Spleen (tissue), 11 donors: ENCODE measurements around the gene WDFY4. TPM values are rescaled to one million over a fixed set of nuclear protein-coding genes. Genes with fewer than 3 reads are reported as not detected.

Source experiments
- DNase-seq: peaks from one replicate; pipeline ENCODE4 v3.0.0-alpha.2; 2020
- H3K27ac ChIP-seq, 8 donors: fragments of 200-600 bp; sonication (generic) in 7 of 8; 1 replicate in 4 of 8; 2 replicates in 4 of 8; pipeline versions ENCODE4 v1.5.0 to v1.8.0; 2016 to 2021; ENCODE audit warnings: inconsistent platforms in 4 of 8, mild to moderate bottlenecking in 4 of 8, moderate library complexity in 1 of 8
- H3K27me3 ChIP-seq, 7 donors: fragments of 200-600 bp; sonication (generic) in 6 of 7; replicated peaks in 1 of 7; 1 replicate in 4 of 7; 2 replicates in 3 of 7; pipeline versions ENCODE4 v1.5.0 to v1.8.0; 2016 to 2021; ENCODE audit warnings: inconsistent platforms in 3 of 7, mild to moderate bottlenecking in 1 of 7
- H3K36me3 ChIP-seq, 6 donors: fragments of 200-600 bp; sonication (generic) in 5 of 6; 1 replicate in 4 of 6; 2 replicates in 2 of 6; pipeline versions ENCODE4 v1.5.0 to v1.8.0; 2016 to 2021; ENCODE audit warnings: inconsistent platforms in 2 of 6
- H3K4me1 ChIP-seq, 6 donors: fragments of 200-600 bp; sonication (generic) in 5 of 6; 1 replicate in 3 of 6; 2 replicates in 3 of 6; pipeline versions ENCODE4 v1.5.0 to v1.8.0; 2016 to 2021; ENCODE audit warnings: inconsistent platforms in 3 of 6
- H3K4me3 ChIP-seq, 8 donors: fragments of 200-600 bp; sonication (generic) in 7 of 8; 1 replicate in 4 of 8; 2 replicates in 4 of 8; pipeline versions ENCODE4 v1.5.0 to v1.8.0; 2016 to 2021; ENCODE audit warnings: inconsistent platforms in 4 of 8, mild to moderate bottlenecking in 4 of 8, moderate library complexity in 2 of 8
- H3K9me3 ChIP-seq, 8 donors: fragments of 200-600 bp; sonication (generic) in 7 of 8; 1 replicate in 4 of 8; 2 replicates in 4 of 8; pipeline versions ENCODE4 v1.5.0 to v1.8.0; 2016 to 2021; ENCODE audit warnings: inconsistent platforms in 4 of 8
- POLR2A ChIP-seq, 3 donors: fragments of 450-650 bp; IDR thresholded peaks; one replicate each; pipeline ENCODE4 v1.5.1; 2017; ENCODE audit warnings: antibody characterized with exemption in 3 of 3, mild to moderate bottlenecking in 1 of 3
- POLR2AphosphoS5 ChIP-seq, 3 donors: sonication (generic); formaldehyde crosslinking; IDR thresholded peaks; one replicate each; pipeline ENCODE4 v1.5.1; 2017; ENCODE audit warnings: antibody characterized with exemption in 3 of 3
- WGBS, 5 donors: extraction: QIAGEN DNeasy Blood & Tissue Kit in 3 of 5; methylation state at CpG; one replicate each; pipeline versions ENCODE4 v1.1.5 to v1.1.7; 2013 to 2018; 5-methylcytosine and 5-hydroxymethylcytosine counted together
- intact Hi-C: fragments of 100-400 bp; cut with DNase I; formaldehyde crosslinking; loops from one replicate; pipeline ENCODE4 v1.15.0; 2023; ENCODE audit warnings: low total_unique reads
- polyA plus RNA-seq, 3 donors: library from polyadenylated mRNA; stranded (reverse); fragments of 200-250 nt; gene quantifications; one replicate each; pipeline ENCODE4 v1.2.1, GENCODE V29; 2013
- total RNA-seq, 7 donors: library from RNA; depleted of rRNA in 3 of 7; stranded (reverse); fragments of >200 nt in 3 of 7; fragmentation: NEBNext Ultra II Directional in 4 of 7; extraction: Animal tissue kit (Norgen Biotek cat#: 25700) in 4 of 7; gene quantifications; one replicate each; pipeline versions ENCODE4 v1.1.0 to v1.2.1, GENCODE V29; 2016 to 2021
- TF ChIP-seq, protein P1 (sequence below), 11 experiments: fragments of 200-600 bp in 7 of 11; fragments of 450-650 bp in 4 of 11; sonication (generic) in 4 of 11; IDR thresholded peaks in 8 of 11; conservative IDR thresholded peaks in 3 of 11; 1 replicate in 7 of 11; 2 replicates in 4 of 11; pipeline versions ENCODE4 v1.4.0 to v1.8.0; 2016 to 2021; ENCODE audit warnings: antibody characterized with exemption in 11 of 11, inconsistent platforms in 4 of 11, mild to moderate bottlenecking in 1 of 11
- donor health status: healthy with polysubstance abuse.
- donor health status: DM: no; HTN: no; CAD: no; lungs with moderate emphysema.
- donor health status: DM: no; HTN: no; CAD: no.
- donor health status: Bipolar disorder and iron deficiency.
- donor health status: healthy.
- donor health status: DM: no; HTN: no; CAD: no.
- donor health status: DM: yes; HTN: yes; CAD: no.

The WDFY4 gene
- total and polyA plus RNA-seq, 10 donors, result 31.7 to 120 (median 88.9) TPM

DNA sequence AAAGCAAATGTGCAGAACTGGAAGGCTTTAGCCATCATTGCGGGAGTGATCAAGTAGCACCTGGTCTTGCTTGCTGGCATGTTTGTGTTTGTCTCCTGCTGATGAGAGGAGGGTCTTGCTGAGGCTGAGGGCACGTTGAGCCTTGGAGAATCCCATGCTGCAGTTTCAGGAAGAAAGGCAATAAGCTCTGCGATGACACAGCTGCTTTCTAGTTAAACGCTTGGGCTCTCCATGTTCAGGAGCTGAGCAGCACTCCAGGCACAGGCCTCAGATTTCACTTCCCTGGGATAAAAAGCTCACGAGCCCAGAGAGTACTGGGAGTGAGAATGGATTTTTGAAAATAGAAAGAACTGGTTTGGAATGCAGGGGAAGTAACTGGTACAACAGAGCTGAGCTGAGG is 154.2 kb downstream of the WDFY4 start:
- H3K4me3 ChIP-seq, result no peak overlapping the region
- 68 to 86% (median 79%) methylated on average over 5 of the region's 5 CpGs for WGBS, 5 donors
- no peak overlapping the region for H3K27ac ChIP-seq
- H3K36me3 ChIP-seq, result peaks cover 0 to 100% (median 24%) of the 10 kb centered on the region in 6 donors
- no peaks in the 10 kb centered on the region for H3K9me3 ChIP-seq
- H3K4me1 ChIP-seq, result no peaks in the 10 kb centered on the region
- DNase-seq, result no peak
- H3K27me3 ChIP-seq, result no peaks in the 10 kb centered on the region
- TF ChIP-seq POLR2AphosphoS5 (IDR thresholded peaks at IDR 0.05), result no peak
- TF ChIP-seq POLR2A (IDR thresholded peaks at IDR 0.05), result no peak
- TF ChIP-seq, protein P1, sequence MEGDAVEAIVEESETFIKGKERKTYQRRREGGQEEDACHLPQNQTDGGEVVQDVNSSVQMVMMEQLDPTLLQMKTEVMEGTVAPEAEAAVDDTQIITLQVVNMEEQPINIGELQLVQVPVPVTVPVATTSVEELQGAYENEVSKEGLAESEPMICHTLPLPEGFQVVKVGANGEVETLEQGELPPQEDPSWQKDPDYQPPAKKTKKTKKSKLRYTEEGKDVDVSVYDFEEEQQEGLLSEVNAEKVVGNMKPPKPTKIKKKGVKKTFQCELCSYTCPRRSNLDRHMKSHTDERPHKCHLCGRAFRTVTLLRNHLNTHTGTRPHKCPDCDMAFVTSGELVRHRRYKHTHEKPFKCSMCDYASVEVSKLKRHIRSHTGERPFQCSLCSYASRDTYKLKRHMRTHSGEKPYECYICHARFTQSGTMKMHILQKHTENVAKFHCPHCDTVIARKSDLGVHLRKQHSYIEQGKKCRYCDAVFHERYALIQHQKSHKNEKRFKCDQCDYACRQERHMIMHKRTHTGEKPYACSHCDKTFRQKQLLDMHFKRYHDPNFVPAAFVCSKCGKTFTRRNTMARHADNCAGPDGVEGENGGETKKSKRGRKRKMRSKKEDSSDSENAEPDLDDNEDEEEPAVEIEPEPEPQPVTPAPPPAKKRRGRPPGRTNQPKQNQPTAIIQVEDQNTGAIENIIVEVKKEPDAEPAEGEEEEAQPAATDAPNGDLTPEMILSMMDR (IDR thresholded peaks at IDR 0.05 in 8 of 11, conservative IDR thresholded peaks at IDR 0.05 in 3 of 11), result no peak
- intact Hi-C loops, result no loop called here

DNA sequence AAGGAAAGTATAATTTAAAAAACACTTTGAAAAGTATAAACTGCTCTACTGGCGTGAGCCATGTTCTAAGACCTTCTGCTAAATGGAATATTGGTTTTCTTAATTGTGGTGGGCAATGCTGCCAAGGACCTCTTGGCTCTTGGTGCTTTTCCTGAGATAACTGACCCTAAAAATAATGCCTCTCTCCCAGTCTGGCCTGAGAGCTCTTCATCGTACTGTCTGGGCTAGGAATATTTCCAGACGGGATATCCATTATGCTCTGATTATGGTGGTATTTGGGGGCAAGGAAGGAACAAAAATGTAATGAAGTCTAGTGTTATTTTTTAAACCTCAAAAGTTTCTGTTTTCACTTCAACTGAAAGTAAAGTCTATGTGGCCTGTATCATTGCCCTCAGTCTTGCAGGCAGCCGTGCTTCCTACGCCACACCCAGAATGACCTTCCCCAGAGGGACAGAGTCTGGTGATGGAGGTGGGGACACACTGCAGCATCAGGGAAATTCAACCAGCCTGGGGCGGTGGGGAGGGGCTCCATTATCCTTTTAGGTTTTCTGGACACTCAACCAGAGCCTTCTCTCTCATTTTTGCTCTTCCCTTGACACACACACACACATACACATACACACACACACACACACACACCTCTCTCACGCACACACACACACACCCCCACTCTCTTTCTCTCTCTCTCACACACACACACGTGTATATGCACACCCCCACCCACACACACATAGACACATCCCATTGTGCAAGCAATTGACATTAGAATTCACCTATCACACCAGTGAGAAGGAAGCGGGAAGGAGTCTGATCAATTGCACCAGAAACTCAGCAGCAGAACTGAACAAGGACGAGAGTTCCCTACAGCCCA is 155.4 kb downstream of the WDFY4 start:
- Histone ChIP-seq H3K4me1 (no peaks in the 10 kb centered on the region), H3K27ac (no peak overlapping the region), H3K9me3 (no peaks in the 10 kb centered on the region), H3K27me3 (no peaks in the 10 kb centered on the region), H3K4me3 (no peak overlapping the region), H3K36me3 (peaks cover 0 to 100% (median 22%) of the 10 kb centered on the region in 6 donors)
- TF ChIP-seq, protein P1 (IDR thresholded peaks at IDR 0.05 in 8 of 11, conservative IDR thresholded peaks at IDR 0.05 in 3 of 11), result no peak
- TF ChIP-seq POLR2AphosphoS5 (IDR thresholded peaks at IDR 0.05) (no peak), POLR2A (IDR thresholded peaks at IDR 0.05) (no peak)
- WGBS, 5 donors, result 72 to 84% (median 77%) methylated on average over 10 of the region's 10 CpGs
- no peak for DNase-seq
- intact Hi-C loops, result no loop called here

DNA sequence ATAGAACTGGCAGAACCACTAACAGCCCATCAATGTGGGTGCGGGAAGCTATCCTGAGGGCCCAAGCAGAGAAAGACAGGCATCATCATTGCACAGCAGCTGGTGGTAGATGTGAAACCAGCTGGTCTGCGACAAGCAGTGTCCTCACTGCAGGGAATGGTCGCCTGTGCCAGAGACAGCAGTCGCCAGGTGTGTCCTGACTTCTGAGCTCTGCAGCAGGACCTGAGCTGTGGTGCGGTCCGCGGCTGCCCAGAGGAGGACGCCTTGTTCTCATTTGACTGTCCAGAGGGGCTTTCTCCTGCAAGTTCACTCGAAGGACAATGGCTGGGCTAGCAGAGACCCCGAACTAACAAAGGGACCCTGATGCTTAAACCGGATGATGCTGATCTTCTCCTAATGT is 157.6 kb downstream of the WDFY4 start:
- H3K4me3 ChIP-seq, result no peak overlapping the region
- no peak for DNase-seq
- no peaks in the 10 kb centered on the region for H3K27me3 ChIP-seq
- TF ChIP-seq POLR2A (IDR thresholded peaks at IDR 0.05) (no peak), POLR2AphosphoS5 (IDR thresholded peaks at IDR 0.05) (no peak)
- TF ChIP-seq, protein P1 (IDR thresholded peaks at IDR 0.05 in 8 of 11, conservative IDR thresholded peaks at IDR 0.05 in 3 of 11), result no peak
- WGBS, 5 donors, result 94 to 98% (median 95%) methylated on average over 11 of the region's 11 CpGs
- H3K9me3 ChIP-seq, result no peaks in the 10 kb centered on the region
- peaks cover 0 to 100% (median 18%) of the 10 kb centered on the region in 6 donors for H3K36me3 ChIP-seq
- intact Hi-C loops, result no loop called here
- H3K27ac ChIP-seq, result no peak overlapping the region
- no peaks in the 10 kb centered on the region for H3K4me1 ChIP-seq

DNA sequence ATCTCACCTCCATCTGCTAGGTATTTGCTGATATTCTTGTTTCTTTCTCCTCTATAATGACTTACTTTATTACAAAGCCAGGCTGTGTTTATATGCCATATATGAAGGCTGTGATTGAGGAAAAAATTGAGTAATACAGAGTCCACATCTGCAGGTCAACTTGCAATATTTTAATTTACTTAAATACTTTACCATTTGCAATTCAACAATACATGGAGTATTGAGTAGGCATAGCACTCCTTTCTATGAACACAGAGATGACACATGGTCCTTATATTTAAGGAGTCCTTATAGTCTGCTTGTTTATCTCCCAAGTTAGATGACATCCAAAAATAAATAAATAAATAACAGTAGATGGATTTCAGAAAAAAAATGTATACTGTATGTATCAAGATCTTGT is 158.5 kb downstream of the WDFY4 start:
- no peak overlapping the region for H3K27ac ChIP-seq
- no peak for DNase-seq
- no peaks in the 10 kb centered on the region for H3K4me1 ChIP-seq
- no peak overlapping the region for H3K4me3 ChIP-seq
- TF ChIP-seq POLR2A (IDR thresholded peaks at IDR 0.05) (no peak), POLR2AphosphoS5 (IDR thresholded peaks at IDR 0.05) (no peak)
- TF ChIP-seq, protein P1 (IDR thresholded peaks at IDR 0.05 in 8 of 11, conservative IDR thresholded peaks at IDR 0.05 in 3 of 11), result no peak
- H3K36me3 ChIP-seq, result peaks cover 0 to 100% (median 12%) of the 10 kb centered on the region in 6 donors
- no peaks in the 10 kb centered on the region for H3K27me3 ChIP-seq
- intact Hi-C loops, result no loop called here
- no peaks in the 10 kb centered on the region for H3K9me3 ChIP-seq
